Spleen (tissue), 11 donors: ENCODE measurements around the gene UVSSA. TPM values are rescaled to one million over a fixed set of nuclear protein-coding genes. Genes with fewer than 3 reads are reported as not detected.
A peak's percentile ranks its signal among the peaks of the same experiment; 100 is the strongest.

Experiments
- DNase-seq: peaks from one replicate; pipeline ENCODE4 v3.0.0-alpha.2; 2020
- H3K27ac ChIP-seq, 8 donors: fragments of 200-600 bp; sonication (generic) in 7 of 8; 1 replicate in 4 of 8; 2 replicates in 4 of 8; pipeline versions ENCODE4 v1.5.0 to v1.8.0; 2016 to 2021; ENCODE audit warnings: inconsistent platforms in 4 of 8, mild to moderate bottlenecking in 4 of 8, moderate library complexity in 1 of 8
- H3K27me3 ChIP-seq, 7 donors: fragments of 200-600 bp; sonication (generic) in 6 of 7; replicated peaks in 1 of 7; 1 replicate in 4 of 7; 2 replicates in 3 of 7; pipeline versions ENCODE4 v1.5.0 to v1.8.0; 2016 to 2021; ENCODE audit warnings: inconsistent platforms in 3 of 7, mild to moderate bottlenecking in 1 of 7
- H3K36me3 ChIP-seq, 6 donors: fragments of 200-600 bp; sonication (generic) in 5 of 6; 1 replicate in 4 of 6; 2 replicates in 2 of 6; pipeline versions ENCODE4 v1.5.0 to v1.8.0; 2016 to 2021; ENCODE audit warnings: inconsistent platforms in 2 of 6
- H3K4me1 ChIP-seq, 6 donors: fragments of 200-600 bp; sonication (generic) in 5 of 6; 1 replicate in 3 of 6; 2 replicates in 3 of 6; pipeline versions ENCODE4 v1.5.0 to v1.8.0; 2016 to 2021; ENCODE audit warnings: inconsistent platforms in 3 of 6
- H3K4me3 ChIP-seq, 8 donors: fragments of 200-600 bp; sonication (generic) in 7 of 8; 1 replicate in 4 of 8; 2 replicates in 4 of 8; pipeline versions ENCODE4 v1.5.0 to v1.8.0; 2016 to 2021; ENCODE audit warnings: inconsistent platforms in 4 of 8, mild to moderate bottlenecking in 4 of 8, moderate library complexity in 2 of 8
- H3K9me3 ChIP-seq, 8 donors: fragments of 200-600 bp; sonication (generic) in 7 of 8; 1 replicate in 4 of 8; 2 replicates in 4 of 8; pipeline versions ENCODE4 v1.5.0 to v1.8.0; 2016 to 2021; ENCODE audit warnings: inconsistent platforms in 4 of 8
- CTCF ChIP-seq, 11 experiments: fragments of 200-600 bp in 7 of 11; fragments of 450-650 bp in 4 of 11; sonication (generic) in 4 of 11; IDR thresholded peaks in 8 of 11; conservative IDR thresholded peaks in 3 of 11; 1 replicate in 7 of 11; 2 replicates in 4 of 11; pipeline versions ENCODE4 v1.4.0 to v1.8.0; 2016 to 2021; ENCODE audit warnings: antibody characterized with exemption in 11 of 11, inconsistent platforms in 4 of 11, mild to moderate bottlenecking in 1 of 11
- POLR2A ChIP-seq, 3 donors: fragments of 450-650 bp; IDR thresholded peaks; one replicate each; pipeline ENCODE4 v1.5.1; 2017; ENCODE audit warnings: antibody characterized with exemption in 3 of 3, mild to moderate bottlenecking in 1 of 3
- POLR2AphosphoS5 ChIP-seq, 3 donors: sonication (generic); formaldehyde crosslinking; IDR thresholded peaks; one replicate each; pipeline ENCODE4 v1.5.1; 2017; ENCODE audit warnings: antibody characterized with exemption in 3 of 3
- WGBS, 5 donors: extraction: QIAGEN DNeasy Blood & Tissue Kit in 3 of 5; methylation state at CpG; one replicate each; pipeline versions ENCODE4 v1.1.5 to v1.1.7; 2013 to 2018; 5-methylcytosine and 5-hydroxymethylcytosine counted together
- intact Hi-C: fragments of 100-400 bp; cut with DNase I; formaldehyde crosslinking; loops from one replicate; pipeline ENCODE4 v1.15.0; 2023; ENCODE audit warnings: low total_unique reads
- polyA plus RNA-seq, 3 donors: library from polyadenylated mRNA; stranded (reverse); fragments of 200-250 nt; gene quantifications; one replicate each; pipeline ENCODE4 v1.2.1, GENCODE V29; 2013
- total RNA-seq, 7 donors: library from RNA; depleted of rRNA in 3 of 7; stranded (reverse); fragments of >200 nt in 3 of 7; fragmentation: NEBNext Ultra II Directional in 4 of 7; extraction: Animal tissue kit (Norgen Biotek cat#: 25700) in 4 of 7; gene quantifications; one replicate each; pipeline versions ENCODE4 v1.1.0 to v1.2.1, GENCODE V29; 2016 to 2021
- donor health status: healthy with polysubstance abuse.
- donor health status: DM: no; HTN: no; CAD: no; lungs with moderate emphysema.
- donor health status: DM: no; HTN: no; CAD: no.
- donor health status: Bipolar disorder and iron deficiency.
- donor health status: healthy.
- donor health status: DM: no; HTN: no; CAD: no.
- donor health status: DM: yes; HTN: yes; CAD: no.

The UVSSA gene
- total and polyA plus RNA-seq, 10 donors = 3.0 to 54.0 (median 26.8) TPM

- intact Hi-C loops = no loop called here
- H3K4me3 ChIP-seq = no peak overlapping the region
- H3K27ac ChIP-seq = no peak overlapping the region
- H3K9me3 ChIP-seq = no peaks in the 10 kb centered on the region
- peaks cover 0 to 8% (median 0%) of the 10 kb centered on the region in 6 donors for H3K4me1 ChIP-seq
- DNase-seq = no peak
- H3K27me3 ChIP-seq = no peaks in the 10 kb centered on the region
- H3K36me3 ChIP-seq = peaks cover 0 to 91% (median 16%) of the 10 kb centered on the region in 6 donors
- WGBS, 5 donors = 86 to 94% (median 88%) methylated on average over 4 to 18 of the region's 18 CpGs
- TF ChIP-seq CTCF (IDR thresholded peaks at IDR 0.05 in 8 of 11, conservative IDR thresholded peaks at IDR 0.05 in 3 of 11) (no peak), POLR2A (IDR thresholded peaks at IDR 0.05) (no peak), POLR2AphosphoS5 (IDR thresholded peaks at IDR 0.05) (no peak)
These were observed 17.2 kb downstream of the UVSSA start for GRCh38 chr4:1364217-1364616.

DNA sequence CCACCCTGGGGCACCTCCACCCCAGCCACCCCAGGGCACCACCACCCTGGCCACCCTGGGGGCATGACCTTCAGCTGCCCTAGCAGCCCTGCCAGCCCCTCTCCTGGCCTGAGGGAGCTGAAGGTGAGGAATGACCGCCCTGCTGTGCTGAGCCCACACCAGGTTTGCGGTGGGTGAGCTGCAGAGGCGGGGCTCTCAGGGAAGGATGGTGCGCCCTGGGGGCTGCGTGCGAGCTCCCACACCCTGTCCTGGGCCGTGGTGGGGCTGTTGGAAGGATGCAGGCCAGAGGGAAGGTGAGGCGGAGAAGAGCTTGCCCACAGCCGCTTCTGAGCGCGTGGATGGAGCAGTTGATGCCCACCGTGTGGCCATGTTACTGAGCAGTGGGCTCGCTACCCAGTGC is 17.7 kb downstream of the UVSSA start:
- no peaks in the 10 kb centered on the region for H3K9me3 ChIP-seq
- WGBS, 5 donors = 87 to 98% (median 96%) methylated on average over 12 to 13 of the region's 13 CpGs
- H3K4me1 ChIP-seq = peaks cover 0 to 6% (median 0%) of the 10 kb centered on the region in 6 donors
- TF ChIP-seq CTCF (IDR thresholded peaks at IDR 0.05 in 8 of 11, conservative IDR thresholded peaks at IDR 0.05 in 3 of 11) = no peak
- TF ChIP-seq POLR2AphosphoS5 (IDR thresholded peaks at IDR 0.05) = no peak
- no peak for TF ChIP-seq POLR2A (IDR thresholded peaks at IDR 0.05)
- H3K36me3 ChIP-seq = peaks cover 0 to 90% (median 16%) of the 10 kb centered on the region in 6 donors
- peak; percentile 56 for DNase-seq
- intact Hi-C loops = no loop called here
- no peak overlapping the region for H3K4me3 ChIP-seq
- H3K27ac ChIP-seq = no peak overlapping the region
- H3K27me3 ChIP-seq = no peaks in the 10 kb centered on the region

DNA sequence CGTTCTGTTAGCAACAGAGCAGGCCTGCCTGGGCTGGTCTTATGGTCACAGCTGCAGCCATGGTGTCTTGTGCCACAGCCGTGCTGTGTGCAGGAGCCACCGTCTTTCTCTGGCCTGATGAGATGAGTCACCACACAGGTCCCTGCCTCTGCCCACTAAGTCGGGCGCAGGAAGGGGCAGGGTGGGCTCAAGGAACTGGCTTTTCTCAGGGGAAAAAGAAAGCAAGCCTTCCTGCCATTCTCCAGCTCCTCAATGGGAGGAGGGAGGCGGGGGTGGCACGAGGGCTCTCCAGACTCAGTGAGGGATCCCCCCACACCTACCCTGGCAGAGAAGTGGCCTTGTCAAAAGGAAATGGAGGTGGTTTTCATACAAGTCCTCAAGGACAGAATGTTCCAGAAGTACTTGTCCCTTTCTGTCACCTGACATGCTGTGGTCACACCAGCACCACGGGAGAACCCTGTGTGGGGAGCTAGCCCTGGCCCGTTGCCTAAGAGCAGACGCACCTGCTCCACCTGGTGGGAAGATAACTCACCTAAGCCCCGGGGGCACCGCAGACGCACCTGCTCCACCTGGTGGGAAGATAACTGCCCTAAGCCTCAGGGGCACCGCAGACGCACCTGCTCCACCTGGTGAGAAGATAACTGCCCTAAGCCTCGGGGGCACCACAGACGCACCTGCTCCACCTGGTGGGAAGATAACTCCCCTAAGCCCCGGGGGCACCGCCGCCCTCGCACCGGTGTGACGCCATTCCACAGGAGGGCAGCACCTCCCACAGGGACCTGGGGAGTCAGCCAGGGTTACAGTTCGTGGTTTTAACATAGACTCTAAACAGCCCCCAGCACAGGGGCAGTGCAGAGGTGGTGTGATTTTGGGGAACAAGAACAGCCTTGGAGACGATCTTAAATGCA is 18.5 kb downstream of the UVSSA start:
- Histone ChIP-seq H3K27ac (no peak overlapping the region), H3K4me1 (no peaks in the 10 kb centered on the region), H3K36me3 (peaks cover 0 to 90% (median 17%) of the 10 kb centered on the region in 6 donors), H3K9me3 (no peaks in the 10 kb centered on the region), H3K4me3 (no peak overlapping the region), H3K27me3 (no peaks in the 10 kb centered on the region)
- intact Hi-C loops = no loop called here
- TF ChIP-seq POLR2A (IDR thresholded peaks at IDR 0.05) (no peak), CTCF (IDR thresholded peaks at IDR 0.05 in 8 of 11, conservative IDR thresholded peaks at IDR 0.05 in 3 of 11) (no peak), POLR2AphosphoS5 (IDR thresholded peaks at IDR 0.05) (peak in 1 of 3 donors; percentile 18)
- DNase-seq = peak; percentile 69
- WGBS, 5 donors = 61 to 87% (median 78%) methylated on average over 20 to 25 of the region's 25 CpGs
